Measurements from ENCODE around the gene SENP8.

- TF ChIP-seq CTCF (conservative IDR thresholded peaks at IDR 0.05; ENCODE audit: low read length), result no peak
- TF ChIP-seq EZH2phosphoT487 (IDR thresholded peaks at IDR 0.05; ENCODE audit: borderline replicate concordance, low read depth, low read length), result no peak
Measured at GRCh38 chr15:72133211-72133610, 15.0 kb downstream of the SENP8 start.
